Adipose tissue (tissue), 3 donors: ENCODE results near the gene CDKN2AIP. TPM values are rescaled to one million over a fixed set of nuclear protein-coding genes. Genes with fewer than 3 reads are reported as not detected.
A peak's percentile ranks its signal among the peaks of the same experiment; 100 is the strongest.
"Not testable (repeated sequence)": the region's sequence is repeated elsewhere in the genome, so short reads cannot be mapped to it uniquely, and the experiment has no call there.

Experiments used
- H3K27ac ChIP-seq: one replicate; pipeline ENCODE4 v1.5.1; 2013; ENCODE audit warnings: low read depth, low read length
- WGBS, 3 donors: extraction: QIAGEN DNeasy Blood & Tissue Kit; methylation state at CpG; one replicate each; pipeline ENCODE4 v1.1.7; 2013; 5-methylcytosine and 5-hydroxymethylcytosine counted together
- polyA plus RNA-seq, 3 donors: library from polyadenylated mRNA; stranded (reverse); fragments of 200-250 nt; gene quantifications; one replicate each; pipeline ENCODE4 v1.2.3, GENCODE V29; 2013
- donor health status: healthy with polysubstance abuse.
- donor health status: Bipolar disorder and iron deficiency.
- donor health status: healthy.

The CDKN2AIP gene
- polyA plus RNA-seq, 3 donors, result 7.6 to 9.6 (median 9.4) TPM

- no peak overlapping the region for H3K27ac ChIP-seq
- WGBS, 3 donors, result 53 to 76% (median 71%) methylated on average over 7 of the region's 7 CpGs
These were observed 5.8 kb upstream of the CDKN2AIP start for GRCh38 chr4:183438458-183439113.

- no peak overlapping the region for H3K27ac ChIP-seq
- 62 to 97% (median 65%) methylated on average over 1 of the region's 1 CpG for WGBS, 3 donors
These were observed 3.2 kb upstream of the CDKN2AIP start for GRCh38 chr4:183441276-183441675.

GRCh38 chr4:183443655-183444213 is 702 bp upstream of the CDKN2AIP start:
- WGBS, 3 donors, result 0 to 1% (median 1%) methylated on average over 30 of the region's 30 CpGs
- H3K27ac ChIP-seq, result peak overlapping the region; percentile 95

GRCh38 chr4:183445097-183445428 is 627 bp downstream of the CDKN2AIP start:
- H3K27ac ChIP-seq, result no peak overlapping the region
- WGBS, 3 donors, result 0 to 1% (median 1%) methylated on average over 25 to 26 of the region's 26 CpGs

GRCh38 chr4:183447646-183448045 is 3.2 kb downstream of the CDKN2AIP start:
- WGBS, 3 donors, result 84 to 91% (median 86%) methylated on average over 5 of the region's 5 CpGs
- no peak overlapping the region for H3K27ac ChIP-seq

- no peak overlapping the region for H3K27ac ChIP-seq
- WGBS, 3 donors, result 61 to 84% (median 79%) methylated on average over 3 of the region's 3 CpGs
These were observed 4.0 kb downstream of the CDKN2AIP start for GRCh38 chr4:183448436-183448835.

GRCh38 chr4:183449193-183449882 is 4.9 kb downstream of the CDKN2AIP start:
- 80 to 87% (median 87%) methylated on average over 5 of the region's 5 CpGs for WGBS, 3 donors
- H3K27ac ChIP-seq, result no peak overlapping the region

GRCh38 chr4:183450108-183450507 is 5.7 kb downstream of the CDKN2AIP start:
- WGBS, 3 donors, result 71 to 100% (median 99%) methylated on average over 1 of the region's 1 CpG
- no peak overlapping the region for H3K27ac ChIP-seq

GRCh38 chr4:183455431-183456195 is 11.2 kb downstream of the CDKN2AIP start:
- 58 to 94% (median 67%) methylated on average over 7 of the region's 7 CpGs for WGBS, 3 donors
- H3K27ac ChIP-seq, result no peak overlapping the region

GRCh38 chr4:183458005-183458404 is 13.6 kb downstream of the CDKN2AIP start:
- WGBS, 3 donors, result 78 to 89% (median 80%) methylated on average over 5 of the region's 5 CpGs
- no peak overlapping the region for H3K27ac ChIP-seq

GRCh38 chr4:183463903-183464619 is 19.6 kb downstream of the CDKN2AIP start:
- WGBS, 3 donors, result 60 to 88% (median 81%) methylated on average over 8 to 11 of the region's 11 CpGs
- not testable (repeated sequence) for H3K27ac ChIP-seq

- 46 to 60% (median 54%) methylated on average over 5 of the region's 5 CpGs for WGBS, 3 donors
- H3K27ac ChIP-seq, result not testable (repeated sequence)
These were observed 21.4 kb downstream of the CDKN2AIP start for GRCh38 chr4:183465879-183466278.

- WGBS, 3 donors, result 92 to 96% (median 96%) methylated on average over 3 of the region's 3 CpGs
- H3K27ac ChIP-seq, result no peak overlapping the region
These were observed 22.8 kb downstream of the CDKN2AIP start for GRCh38 chr4:183467246-183467645.

- WGBS, 3 donors, result 42 to 76% (median 74%) methylated on average over 7 of the region's 7 CpGs
- H3K27ac ChIP-seq, result no peak overlapping the region
These were observed 24.0 kb downstream of the CDKN2AIP start for GRCh38 chr4:183468210-183469095.

- 89 to 91% (median 90%) methylated on average over 1 of the region's 1 CpG for WGBS, 3 donors
- no peak overlapping the region for H3K27ac ChIP-seq
These were observed 24.8 kb downstream of the CDKN2AIP start for GRCh38 chr4:183469285-183469684.

- H3K27ac ChIP-seq, result no peak overlapping the region
- 59 to 84% (median 72%) methylated on average over 2 of the region's 2 CpGs for WGBS, 3 donors
These were observed 25.5 kb downstream of the CDKN2AIP start for GRCh38 chr4:183469936-183470335.

GRCh38 chr4:183470821-183471220 is 26.4 kb downstream of the CDKN2AIP start:
- 51 to 70% (median 63%) methylated on average over 4 of the region's 4 CpGs for WGBS, 3 donors
- H3K27ac ChIP-seq, result no peak overlapping the region
